ENCODE results near the gene NLGN4X. TPM values are rescaled to one million over a fixed set of nuclear protein-coding genes. Genes with fewer than 3 reads are reported as not detected.
A peak's percentile ranks its signal among the peaks of the same experiment; 100 is the strongest.

NLGN4X gene
- total RNA-seq, 2 donors from 2014 or later, result 0.66 to 1.0 TPM

DNA sequence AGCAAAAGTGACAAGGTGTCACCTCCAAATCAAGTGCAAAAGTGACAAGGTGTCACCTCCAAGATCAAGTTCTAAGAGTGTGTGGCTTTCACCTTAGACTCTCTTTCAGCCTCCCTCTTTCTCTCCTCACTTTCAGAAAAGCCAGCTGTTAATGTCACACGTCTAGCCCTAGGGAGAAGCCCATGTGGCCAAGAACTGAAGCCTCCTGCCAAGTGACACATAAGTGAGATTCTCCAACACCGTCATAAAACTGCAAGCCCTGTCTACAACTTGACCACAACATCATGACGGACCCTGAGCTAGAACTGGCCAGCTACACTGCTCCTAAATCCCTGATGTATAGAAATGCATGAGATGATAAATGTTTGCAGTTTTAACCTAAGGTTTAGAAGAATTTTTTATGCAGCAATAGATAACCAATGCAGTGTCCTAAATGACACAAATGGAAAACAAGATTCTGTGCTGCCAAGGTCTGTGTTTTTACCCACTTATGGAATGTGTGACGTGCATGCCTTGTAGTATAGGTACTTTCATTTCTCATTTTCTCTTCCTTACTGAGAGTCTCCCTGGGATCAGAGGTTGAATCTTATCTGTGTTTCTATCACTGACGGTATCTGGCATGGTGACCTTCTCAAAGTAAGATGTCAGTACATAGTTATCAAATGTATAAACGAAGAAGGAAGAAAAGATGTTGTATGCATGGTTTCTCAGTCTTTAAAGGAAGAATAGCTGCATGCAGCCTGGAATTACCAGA is 25.0 kb downstream of the NLGN4X start:
- no peak for TF ChIP-seq POLR2A (IDR thresholded peaks at IDR 0.05)
- TF ChIP-seq, protein P1, sequence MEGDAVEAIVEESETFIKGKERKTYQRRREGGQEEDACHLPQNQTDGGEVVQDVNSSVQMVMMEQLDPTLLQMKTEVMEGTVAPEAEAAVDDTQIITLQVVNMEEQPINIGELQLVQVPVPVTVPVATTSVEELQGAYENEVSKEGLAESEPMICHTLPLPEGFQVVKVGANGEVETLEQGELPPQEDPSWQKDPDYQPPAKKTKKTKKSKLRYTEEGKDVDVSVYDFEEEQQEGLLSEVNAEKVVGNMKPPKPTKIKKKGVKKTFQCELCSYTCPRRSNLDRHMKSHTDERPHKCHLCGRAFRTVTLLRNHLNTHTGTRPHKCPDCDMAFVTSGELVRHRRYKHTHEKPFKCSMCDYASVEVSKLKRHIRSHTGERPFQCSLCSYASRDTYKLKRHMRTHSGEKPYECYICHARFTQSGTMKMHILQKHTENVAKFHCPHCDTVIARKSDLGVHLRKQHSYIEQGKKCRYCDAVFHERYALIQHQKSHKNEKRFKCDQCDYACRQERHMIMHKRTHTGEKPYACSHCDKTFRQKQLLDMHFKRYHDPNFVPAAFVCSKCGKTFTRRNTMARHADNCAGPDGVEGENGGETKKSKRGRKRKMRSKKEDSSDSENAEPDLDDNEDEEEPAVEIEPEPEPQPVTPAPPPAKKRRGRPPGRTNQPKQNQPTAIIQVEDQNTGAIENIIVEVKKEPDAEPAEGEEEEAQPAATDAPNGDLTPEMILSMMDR (IDR thresholded peaks at IDR 0.05), result no peak
- no peak for ATAC-seq
- H3K4me1 ChIP-seq, result no peaks in the 10 kb centered on the region
- intact Hi-C loops (cut with DNase I), result no loop called here
- H3K27ac ChIP-seq, result no peak overlapping the region
- H3K9me3 ChIP-seq, result no peaks in the 10 kb centered on the region
- 50 to 56% methylated on average over 4 to 6 of the region's 6 CpGs for WGBS, 2 donors
- H3K4me3 ChIP-seq, result no peak overlapping the region
- no peak for DNase-seq
- no peaks in the 10 kb centered on the region for H3K27me3 ChIP-seq
- H3K36me3 ChIP-seq (replicated peaks in 1 of 2; ENCODE audit: insufficient read depth in 1 of 2, low read depth in 2 of 2), result no peaks in the 10 kb centered on the region

- intact Hi-C loops (cut with DNase I), result no loop called here
- no peak for TF ChIP-seq POLR2A (IDR thresholded peaks at IDR 0.05)
- TF ChIP-seq, protein P1 (IDR thresholded peaks at IDR 0.05), result no peak
- no peaks in the 10 kb centered on the region for H3K27me3 ChIP-seq
- no peak for ATAC-seq
- H3K36me3 ChIP-seq (replicated peaks in 1 of 2; ENCODE audit: insufficient read depth in 1 of 2, low read depth in 2 of 2), result no peaks in the 10 kb centered on the region
- H3K4me3 ChIP-seq, result no peak overlapping the region
- no peak overlapping the region for H3K27ac ChIP-seq
- DNase-seq, result no peak
- no peaks in the 10 kb centered on the region for H3K9me3 ChIP-seq
- H3K4me1 ChIP-seq, result no peaks in the 10 kb centered on the region
- WGBS, 2 donors, result 35 to 59% methylated on average over 2 of the region's 2 CpGs
These were observed 29.2 kb downstream of the NLGN4X start for GRCh38 chrX:6199486-6199885.

- intact Hi-C loops (cut with DNase I), result no loop called here
These were observed 41.4 kb downstream of the NLGN4X start for GRCh38 chrX:6187256-6187655.

GRCh38 chrX:6184900-6185515 is 43.7 kb downstream of the NLGN4X start:
- DNase-seq (peak in 3 of 4 donors; percentile 2 to 22 (median 5)), ATAC-seq (no peak)
- H3K36me3 ChIP-seq (replicated peaks in 1 of 2; ENCODE audit: insufficient read depth in 1 of 2, low read depth in 2 of 2), result no peaks in the 10 kb centered on the region
- H3K27ac ChIP-seq, result peak overlapping the region in 2 of 4 donors; percentile 11 to 30
- WGBS, 2 donors, result 29 to 82% methylated on average over 2 to 4 of the region's 4 CpGs
- H3K9me3 ChIP-seq, result no peaks in the 10 kb centered on the region
- intact Hi-C loops (cut with DNase I), result no loop called here
- TF ChIP-seq POLR2A (IDR thresholded peaks at IDR 0.05), result no peak
- TF ChIP-seq, protein P1 (IDR thresholded peaks at IDR 0.05), result no peak
- H3K4me1 ChIP-seq, result no peaks in the 10 kb centered on the region
- no peak overlapping the region for H3K4me3 ChIP-seq
- no peaks in the 10 kb centered on the region for H3K27me3 ChIP-seq

More at GRCh38 chrX:6187256-6187655, 41.4 kb downstream of the NLGN4X start:
- H3K4me1 ChIP-seq, result no peaks in the 10 kb centered on the region
- no peak overlapping the region for H3K27ac ChIP-seq
- H3K4me3 ChIP-seq, result no peak overlapping the region
- TF ChIP-seq, protein P1 (IDR thresholded peaks at IDR 0.05), result no peak
- no peak for TF ChIP-seq POLR2A (IDR thresholded peaks at IDR 0.05)
- H3K9me3 ChIP-seq, result no peaks in the 10 kb centered on the region
- 91 to 94% methylated on average over 8 to 28 of the region's 28 CpGs for WGBS, 2 donors
- DNase-seq, result no peak
- H3K36me3 ChIP-seq (replicated peaks in 1 of 2; ENCODE audit: insufficient read depth in 1 of 2, low read depth in 2 of 2), result no peaks in the 10 kb centered on the region
- no peaks in the 10 kb centered on the region for H3K27me3 ChIP-seq
- ATAC-seq, result no peak

All from body of pancreas (tissue), 4 donors.